A549 (cell line): ENCODE results near the gene CADPS2.

Experiments used
- E2F6 ChIP-seq: IDR thresholded peaks from 2 replicates; pipeline ENCODE4 v1.6.1; 2012; ENCODE audit warnings: low read depth, borderline replicate concordance
- NR3C1 ChIP-seq: fragments of >200 bp; sonication (Bioruptor Twin); formaldehyde crosslinking; IDR thresholded peaks from 3 replicates; pipeline ENCODE4 v1.6.1; 2017
- POLR2A ChIP-seq: IDR thresholded peaks from 2 replicates; pipeline ENCODE4 v1.6.1; 2012; ENCODE audit warnings: mild to moderate bottlenecking, low read length
- RFX5 ChIP-seq: fragments of 450-650 bp; IDR thresholded peaks from 2 replicates; pipeline ENCODE4 v1.7.1; 2014; ENCODE audit warnings: antibody characterized with exemption, mild to moderate bottlenecking, moderate library complexity

- no peak for TF ChIP-seq POLR2A
- no peak for TF ChIP-seq RFX5
- TF ChIP-seq E2F6, result no peak
- no peak for TF ChIP-seq NR3C1
Observed at GRCh38 chr7:122467661-122468449, 418.4 kb downstream of the CADPS2 start.
